SK-N-SH (cell line): ENCODE results near the gene TARBP1. TPM values are rescaled to one million over a fixed set of nuclear protein-coding genes. Genes with fewer than 3 reads are reported as not detected.

Experiments
- CTCF ChIA-PET: fragments of 300-600, 350-600 bp; formaldehyde crosslinking; extraction: SDS; loops from one replicate; lab custom pipeline; 2021; lab: Yijun Ruan, JAX
- POLR2A ChIA-PET: fragments of 350-600 bp; sonication (Branson Sonifier 250); formaldehyde crosslinking; extraction: SDS; loops from one replicate; lab custom pipeline; 2020; ENCODE audit warnings: antibody characterized with exemption, inconsistent platforms; lab: Yijun Ruan, JAX
- DNase-seq: peaks from one replicate; pipeline ENCODE4 v3.0.0; 2012
- H2AFZ ChIP-seq: fragments of 200-600 bp; sonication (generic); 2 replicates; pipeline ENCODE4 v1.8.1; 2016; ENCODE audit warnings: antibody characterized with exemption, mild to moderate bottlenecking, low read depth
- H3F3A ChIP-seq: fragments of 200-600 bp; sonication (generic); replicated peaks from 2 replicates; pipeline ENCODE3; 2016; ENCODE audit warnings: antibody characterized with exemption, mild to moderate bottlenecking; ENCODE audit not compliant: insufficient read depth
- H3K27ac ChIP-seq, 2 experiments: fragments of 200-500 bp in 1 of 2; fragments of 200-600 bp in 1 of 2; sonication (Bioruptor generic) in 1 of 2; sonication (generic), shearing (Covaris generic) in 1 of 2; 2 replicates each; pipeline versions ENCODE4 v1.5.1 to v1.6.1; 2014 to 2016; ENCODE audit warnings: low read depth in 2 of 2, inconsistent platforms in 1 of 2, low read length in 1 of 2, mild to moderate bottlenecking in 1 of 2, mixed read lengths in 1 of 2
- H3K27me3 ChIP-seq: fragments of 200-600 bp; sonication (generic), shearing (Covaris generic); 2 replicates; pipeline ENCODE4 v1.6.1; 2016; ENCODE audit warnings: mixed run types; ENCODE audit not compliant: insufficient read depth
- H3K36me3 ChIP-seq, 2 experiments: fragments of 200-500 bp in 1 of 2; fragments of 200-600 bp in 1 of 2; sonication (Bioruptor generic) in 1 of 2; sonication (generic) in 1 of 2; replicated peaks in 1 of 2; 2 replicates each; pipeline versions ENCODE3 to v1.5.1; 2014 to 2016; ENCODE audit warnings: low read length in 1 of 2, mild to moderate bottlenecking in 1 of 2; ENCODE audit not compliant: insufficient read depth in 2 of 2, control insufficient read depth in 1 of 2
- H3K4me1 ChIP-seq, 2 experiments: fragments of 200-500 bp in 1 of 2; fragments of 200-600 bp in 1 of 2; sonication (Bioruptor generic) in 1 of 2; sonication (generic), shearing (Covaris generic) in 1 of 2; 2 replicates each; pipeline versions ENCODE4 v1.5.1 to v1.6.1; 2014 to 2016; ENCODE audit warnings: low read depth in 1 of 2, low read length in 1 of 2, mixed run types in 1 of 2; ENCODE audit not compliant: insufficient read depth in 2 of 2, control insufficient read depth in 1 of 2
- H3K4me2 ChIP-seq: fragments of 200-600 bp; sonication (generic), shearing (Covaris generic); 2 replicates; pipeline ENCODE4 v1.6.1; 2017; ENCODE audit warnings: mixed run types
- H3K4me3 ChIP-seq, 2 experiments: fragments of 200-500 bp in 1 of 2; fragments of 200-600 bp in 1 of 2; sonication (Bioruptor generic) in 1 of 2; sonication (generic), shearing (Covaris generic) in 1 of 2; 2 replicates each; pipeline versions ENCODE4 v1.5.1 to v1.8.1; 2014 to 2016; ENCODE audit warnings: low read depth in 2 of 2, inconsistent platforms in 1 of 2, low read length in 1 of 2, mild to moderate bottlenecking in 1 of 2, mixed read lengths in 1 of 2, moderate library complexity in 1 of 2
- H3K79me2 ChIP-seq: fragments of 200-600 bp; sonication (generic); 2 replicates; pipeline ENCODE4 v1.8.1; 2017; ENCODE audit warnings: mild to moderate bottlenecking; ENCODE audit not compliant: insufficient read depth
- H3K9ac ChIP-seq: fragments of 200-600 bp; sonication (generic); 2 replicates; pipeline ENCODE4 v1.6.1; 2017; ENCODE audit warnings: mixed run types
- H3K9me2 ChIP-seq: fragments of 200-600 bp; sonication (generic); 2 replicates; pipeline ENCODE4 v1.6.1; 2017; ENCODE audit warnings: mixed run types
- H3K9me3 ChIP-seq: fragments of 200-600 bp; sonication (generic); 2 replicates; pipeline ENCODE4 v1.6.1; 2017; ENCODE audit warnings: mixed run types, mild to moderate bottlenecking, moderate library complexity
- H4K20me1 ChIP-seq: fragments of 200-600 bp; sonication (generic); 2 replicates; pipeline ENCODE4 v1.6.1; 2017; ENCODE audit warnings: mild to moderate bottlenecking, mixed run types; ENCODE audit not compliant: insufficient read depth
- CHD2 ChIP-seq: fragments of 150-350 bp; IDR thresholded peaks from 2 replicates; pipeline ENCODE4 v1.6.1; 2018; ENCODE audit warnings: low read length; ENCODE audit not compliant: partially characterized antibody
- ELF1 ChIP-seq: IDR thresholded peaks from 2 replicates; pipeline ENCODE4 v1.4.0; 2012
- FOXM1 ChIP-seq: IDR thresholded peaks from 2 replicates; pipeline ENCODE4 v1.4.0; 2012; ENCODE audit warnings: low read depth, mild to moderate bottlenecking
- GABPA ChIP-seq: IDR thresholded peaks from 2 replicates; pipeline ENCODE4 v1.4.0; 2012; ENCODE audit warnings: low read depth, mild to moderate bottlenecking
- IRF3 ChIP-seq: fragments of 150-350 bp; IDR thresholded peaks from 2 replicates; pipeline ENCODE4 v1.6.1; 2016; ENCODE audit warnings: mild to moderate bottlenecking, low read depth, low read length
- MAX ChIP-seq: IDR thresholded peaks from 2 replicates; pipeline ENCODE4 v1.4.0; 2012; ENCODE audit warnings: low read depth
- MEF2A ChIP-seq: IDR thresholded peaks from 2 replicates; pipeline ENCODE4 v1.4.0; 2012; ENCODE audit warnings: low read depth, borderline replicate concordance
- MXI1 ChIP-seq: IDR thresholded peaks from 2 replicates; pipeline ENCODE4 v1.6.1; 2012; ENCODE audit warnings: mild to moderate bottlenecking, low read depth, low read length, improper control_type of control experiment
- NFIC ChIP-seq: IDR thresholded peaks from 2 replicates; pipeline ENCODE4 v1.4.0; 2012; ENCODE audit warnings: borderline replicate concordance
- NRF1 ChIP-seq: IDR thresholded peaks from 2 replicates; pipeline ENCODE4 v1.6.1; 2012; ENCODE audit warnings: low read depth, mild to moderate bottlenecking, low read length
- PBX3 ChIP-seq: IDR thresholded peaks from 2 replicates; pipeline ENCODE4; 2012
- RFX5 ChIP-seq: IDR thresholded peaks from 2 replicates; pipeline ENCODE4 v1.6.1; 2012; ENCODE audit warnings: mild to moderate bottlenecking, improper control_type of control experiment, low read length
- RXRA ChIP-seq: IDR thresholded peaks from 2 replicates; pipeline ENCODE4 v1.4.0; 2012; ENCODE audit warnings: low read depth, mild to moderate bottlenecking, borderline replicate concordance
- SIN3A ChIP-seq: IDR thresholded peaks from 2 replicates; pipeline ENCODE4 v1.6.1; 2012; ENCODE audit warnings: low read depth, mild to moderate bottlenecking, low read length, moderate library complexity, borderline replicate concordance
- SMC3 ChIP-seq: IDR thresholded peaks from 2 replicates; pipeline ENCODE4 v1.6.1; 2012; ENCODE audit warnings: low read depth, low read length, improper control_type of control experiment
- TAF1 ChIP-seq: IDR thresholded peaks from 2 replicates; pipeline ENCODE4 v1.6.1; 2012; ENCODE audit warnings: low read depth, mild to moderate bottlenecking, low read length, moderate library complexity, borderline replicate concordance
- TEAD4 ChIP-seq: IDR thresholded peaks from 2 replicates; pipeline ENCODE4 v1.4.0; 2012; ENCODE audit warnings: mild to moderate bottlenecking, borderline replicate concordance; ENCODE audit not compliant: insufficient read depth
- USF2 ChIP-seq: fragments of 150-350 bp; IDR thresholded peaks from 2 replicates; pipeline ENCODE4 v1.6.1; 2017; ENCODE audit warnings: antibody characterized with exemption, low read length, low read depth, borderline replicate concordance
- YY1 ChIP-seq: IDR thresholded peaks from 2 replicates; pipeline ENCODE4 v1.4.0; 2012; ENCODE audit warnings: low read depth, mild to moderate bottlenecking
- WGBS: methylation state at CpG from one replicate; pipeline ENCODE4 v1.1.6; 2017; ENCODE audit warnings: low lambda C conversion rate; 5-methylcytosine and 5-hydroxymethylcytosine counted together
- polyA plus RNA-seq, 3 experiments: library from polyadenylated mRNA; depleted of rRNA; stranded (reverse); fragments of >200 nt; gene quantifications; 2 replicates each; pipeline ENCODE4 v1.2.3, GENCODE V29; 2012

The TARBP1 gene
- polyA plus RNA-seq, 1 of the 3 experiments (the other 2 are of a cell fraction), result 33.0 TPM

- Histone ChIP-seq H3K4me3 (peak overlapping the region in 1 of 2 experiments; percentile 51; a peak in 1 of 4 replicates), H3K27ac (no peak overlapping the region), H3K9me3 (no peaks in the 10 kb centered on the region), H3K79me2 (no peaks in the 10 kb centered on the region), H3K4me1 (no peaks in the 10 kb centered on the region; a peak in 1 of 4 replicates), H3K36me3 (no peaks in the 10 kb centered on the region), H4K20me1 (no peaks in the 10 kb centered on the region), H3K4me2 (peak overlapping the region; percentile 65), H3K27me3 (no peaks in the 10 kb centered on the region), H3F3A (no peaks in the 10 kb centered on the region), H2AFZ (peak overlapping the region; percentile 79; the same call in 1 of the 2 replicates), H3K9me2 (no peaks in the 10 kb centered on the region), H3K9ac (no peak overlapping the region)
- TF ChIP-seq IRF3 (no peak), NFIC (no peak), TEAD4 (no peak), ELF1 (no peak), NRF1 (no peak), USF2 (no peak), FOXM1 (no peak), RXRA (no peak), GABPA (no peak), TAF1 (no peak), PBX3 (no peak), MAX (no peak), CHD2 (no peak), RFX5 (no peak), SIN3A (no peak), MXI1 (no peak), SMC3 (no peak), MEF2A (no peak), YY1 (no peak)
- ChIA-PET POLR2A (interaction anchor here (2.6 kb wide), 1 partner anchor 18 kb away, joined by 11 read pairs; the partner anchor contains the start of gene COA6), CTCF (interaction anchor here (0.9 kb wide), 1 partner anchor 9 kb away, joined by 4 read pairs; no protein-coding TSS in a partner anchor)
- WGBS, result 73% methylated on average over 3 of the region's 3 CpGs
- DNase-seq, result peak; percentile 21
These were observed 123.0 kb downstream of the TARBP1 start for GRCh38 chr1:234355782-234356510.
